ENCODE results near the gene TEAD1.

DNA sequence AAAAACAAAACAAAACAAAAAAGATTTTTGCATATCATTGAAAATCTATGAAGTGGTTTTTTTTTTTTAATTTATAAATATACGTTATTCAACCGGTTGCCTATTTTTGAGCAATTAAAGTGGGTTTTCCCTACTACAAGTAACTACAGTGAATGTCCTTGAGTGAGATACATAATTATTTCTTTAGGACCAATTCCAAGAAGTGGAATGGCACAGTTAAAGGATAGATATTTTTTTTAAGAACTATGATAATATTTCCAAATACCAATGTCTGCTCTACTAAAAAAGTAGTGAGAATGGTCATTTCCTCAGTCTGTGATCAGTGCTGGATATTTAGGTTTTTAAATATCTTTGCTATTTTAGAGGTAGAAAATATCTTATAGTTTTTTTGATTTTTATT is 118.8 kb downstream of the TEAD1 start:
- TF ChIP-seq, protein P1, sequence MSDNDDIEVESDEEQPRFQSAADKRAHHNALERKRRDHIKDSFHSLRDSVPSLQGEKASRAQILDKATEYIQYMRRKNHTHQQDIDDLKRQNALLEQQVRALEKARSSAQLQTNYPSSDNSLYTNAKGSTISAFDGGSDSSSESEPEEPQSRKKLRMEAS (CRISPR knock-in tag; IDR thresholded peaks at IDR 0.05) = no peak
- TF ChIP-seq, protein P2, sequence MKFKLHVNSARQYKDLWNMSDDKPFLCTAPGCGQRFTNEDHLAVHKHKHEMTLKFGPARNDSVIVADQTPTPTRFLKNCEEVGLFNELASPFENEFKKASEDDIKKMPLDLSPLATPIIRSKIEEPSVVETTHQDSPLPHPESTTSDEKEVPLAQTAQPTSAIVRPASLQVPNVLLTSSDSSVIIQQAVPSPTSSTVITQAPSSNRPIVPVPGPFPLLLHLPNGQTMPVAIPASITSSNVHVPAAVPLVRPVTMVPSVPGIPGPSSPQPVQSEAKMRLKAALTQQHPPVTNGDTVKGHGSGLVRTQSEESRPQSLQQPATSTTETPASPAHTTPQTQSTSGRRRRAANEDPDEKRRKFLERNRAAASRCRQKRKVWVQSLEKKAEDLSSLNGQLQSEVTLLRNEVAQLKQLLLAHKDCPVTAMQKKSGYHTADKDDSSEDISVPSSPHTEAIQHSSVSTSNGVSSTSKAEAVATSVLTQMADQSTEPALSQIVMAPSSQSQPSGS (CRISPR knock-in tag; IDR thresholded peaks at IDR 0.05) = no peak
- TF ChIP-seq, protein P3, sequence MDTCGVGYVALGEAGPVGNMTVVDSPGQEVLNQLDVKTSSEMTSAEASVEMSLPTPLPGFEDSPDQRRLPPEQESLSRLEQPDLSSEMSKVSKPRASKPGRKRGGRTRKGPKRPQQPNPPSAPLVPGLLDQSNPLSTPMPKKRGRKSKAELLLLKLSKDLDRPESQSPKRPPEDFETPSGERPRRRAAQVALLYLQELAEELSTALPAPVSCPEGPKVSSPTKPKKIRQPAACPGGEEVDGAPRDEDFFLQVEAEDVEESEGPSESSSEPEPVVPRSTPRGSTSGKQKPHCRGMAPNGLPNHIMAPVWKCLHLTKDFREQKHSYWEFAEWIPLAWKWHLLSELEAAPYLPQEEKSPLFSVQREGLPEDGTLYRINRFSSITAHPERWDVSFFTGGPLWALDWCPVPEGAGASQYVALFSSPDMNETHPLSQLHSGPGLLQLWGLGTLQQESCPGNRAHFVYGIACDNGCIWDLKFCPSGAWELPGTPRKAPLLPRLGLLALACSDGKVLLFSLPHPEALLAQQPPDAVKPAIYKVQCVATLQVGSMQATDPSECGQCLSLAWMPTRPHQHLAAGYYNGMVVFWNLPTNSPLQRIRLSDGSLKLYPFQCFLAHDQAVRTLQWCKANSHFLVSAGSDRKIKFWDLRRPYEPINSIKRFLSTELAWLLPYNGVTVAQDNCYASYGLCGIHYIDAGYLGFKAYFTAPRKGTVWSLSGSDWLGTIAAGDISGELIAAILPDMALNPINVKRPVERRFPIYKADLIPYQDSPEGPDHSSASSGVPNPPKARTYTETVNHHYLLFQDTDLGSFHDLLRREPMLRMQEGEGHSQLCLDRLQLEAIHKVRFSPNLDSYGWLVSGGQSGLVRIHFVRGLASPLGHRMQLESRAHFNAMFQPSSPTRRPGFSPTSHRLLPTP (IDR thresholded peaks at IDR 0.05; ENCODE audit: borderline replicate concordance, extremely low read depth, insufficient read length) = no peak
